Muscle layer of colon (tissue), 2 donors: ENCODE data around the gene IQSEC1.

ENCODE experiments used
- H3K27ac ChIP-seq: one replicate; pipeline ENCODE4 v1.7.0; 2013; ENCODE audit warnings: low read depth, mild to moderate bottlenecking, low read length, moderate library complexity
- H3K27me3 ChIP-seq, 2 donors: one replicate each; pipeline ENCODE4 v1.7.0; 2013; ENCODE audit warnings: low read length in 2 of 2, mild to moderate bottlenecking in 2 of 2; ENCODE audit not compliant: insufficient read depth in 2 of 2, control insufficient read depth in 1 of 2
- H3K36me3 ChIP-seq: one replicate; pipeline ENCODE4 v1.7.0; 2013; ENCODE audit warnings: mild to moderate bottlenecking, low read length; ENCODE audit not compliant: insufficient read depth
- H3K4me1 ChIP-seq: one replicate; pipeline ENCODE4 v1.7.0; 2013; ENCODE audit warnings: mild to moderate bottlenecking, low read length; ENCODE audit not compliant: insufficient read depth
- H3K4me3 ChIP-seq, 2 donors: one replicate each; pipeline ENCODE4 v1.7.0; 2013; ENCODE audit warnings: low read length in 2 of 2, low read depth in 1 of 2, mild to moderate bottlenecking in 1 of 2, moderate library complexity in 1 of 2
- H3K9ac ChIP-seq: one replicate; pipeline ENCODE4 v1.7.0; 2013; ENCODE audit warnings: low read length
- H3K9me3 ChIP-seq: one replicate; pipeline ENCODE4 v1.7.0; 2013; ENCODE audit warnings: mild to moderate bottlenecking, low read length
- donor health status: abdominal sarcoma.
- donor health status: Adenocarcinoma of cecum.

The IQSEC1 gene

GRCh38 chr3:13071695-13072094, 1.5 kb downstream of the IQSEC1 start:
- peaks cover 36 to 44% of the 10 kb centered on the region in 2 donors for H3K27me3 ChIP-seq
- no peak overlapping the region for H3K4me3 ChIP-seq

GRCh38 chr3:13070391-13071070, 2.7 kb downstream of the IQSEC1 start:
- peaks cover 25 to 41% of the 10 kb centered on the region in 2 donors for H3K27me3 ChIP-seq
- H3K27ac ChIP-seq, result no peak overlapping the region

More at GRCh38 chr3:13071695-13072094, 1.5 kb downstream of the IQSEC1 start:
- H3K9me3 ChIP-seq, result peaks cover 3% of the 10 kb centered on the region
- H3K4me1 ChIP-seq, result peaks cover 10% of the 10 kb centered on the region
- H3K9ac ChIP-seq, result no peak overlapping the region
- H3K36me3 ChIP-seq, result no peaks in the 10 kb centered on the region
- no peak overlapping the region for H3K27ac ChIP-seq

GRCh38 chr3:13069495-13069894, 3.7 kb downstream of the IQSEC1 start:
- Histone ChIP-seq H3K9ac (no peak overlapping the region), H3K9me3 (peaks cover 3% of the 10 kb centered on the region), H3K27ac (no peak overlapping the region), H3K36me3 (no peaks in the 10 kb centered on the region), H3K4me1 (peaks cover 10% of the 10 kb centered on the region), H3K27me3 (peaks cover 16 to 31% of the 10 kb centered on the region in 2 donors), H3K4me3 (no peak overlapping the region)

More at GRCh38 chr3:13070391-13071070, 2.7 kb downstream of the IQSEC1 start:
- H3K9me3 ChIP-seq, result peaks cover 3% of the 10 kb centered on the region
- H3K4me3 ChIP-seq, result no peak overlapping the region
- no peaks in the 10 kb centered on the region for H3K36me3 ChIP-seq
- no peak overlapping the region for H3K9ac ChIP-seq
- H3K4me1 ChIP-seq, result peaks cover 10% of the 10 kb centered on the region

GRCh38 chr3:13068269-13069010, 4.8 kb downstream of the IQSEC1 start:
- no peaks in the 10 kb centered on the region for H3K36me3 ChIP-seq
- no peak overlapping the region for H3K27ac ChIP-seq
- H3K4me3 ChIP-seq, result no peak overlapping the region
- H3K9ac ChIP-seq, result no peak overlapping the region
- H3K9me3 ChIP-seq, result no peaks in the 10 kb centered on the region
- H3K27me3 ChIP-seq, result peaks cover 7 to 20% of the 10 kb centered on the region in 2 donors
- peaks cover 10% of the 10 kb centered on the region for H3K4me1 ChIP-seq

GRCh38 chr3:13067778-13068177, 5.5 kb downstream of the IQSEC1 start:
- Histone ChIP-seq H3K4me1 (peaks cover 9% of the 10 kb centered on the region), H3K27ac (no peak overlapping the region), H3K4me3 (no peak overlapping the region), H3K9me3 (no peaks in the 10 kb centered on the region), H3K9ac (no peak overlapping the region), H3K27me3 (peaks cover 4 to 14% of the 10 kb centered on the region in 2 donors), H3K36me3 (no peaks in the 10 kb centered on the region)

- peaks cover 0 to 8% of the 10 kb centered on the region in 2 donors for H3K27me3 ChIP-seq
- no peaks in the 10 kb centered on the region for H3K9me3 ChIP-seq
- no peak overlapping the region for H3K9ac ChIP-seq
- H3K27ac ChIP-seq, result no peak overlapping the region
- no peak overlapping the region for H3K4me3 ChIP-seq
- H3K4me1 ChIP-seq, result no peaks in the 10 kb centered on the region
- H3K36me3 ChIP-seq, result no peaks in the 10 kb centered on the region
Observed at GRCh38 chr3:13066834-13067233, 6.4 kb downstream of the IQSEC1 start.

- Histone ChIP-seq H3K27ac (no peak overlapping the region), H3K4me1 (no peaks in the 10 kb centered on the region), H3K27me3 (peaks cover 0 to 2% of the 10 kb centered on the region in 2 donors), H3K36me3 (no peaks in the 10 kb centered on the region), H3K9ac (no peak overlapping the region), H3K9me3 (no peaks in the 10 kb centered on the region), H3K4me3 (no peak overlapping the region)
Observed at GRCh38 chr3:13066236-13066635, 7.0 kb downstream of the IQSEC1 start.

- H3K4me1 ChIP-seq, result no peaks in the 10 kb centered on the region
- no peak overlapping the region for H3K9ac ChIP-seq
- no peaks in the 10 kb centered on the region for H3K27me3 ChIP-seq
- no peak overlapping the region for H3K4me3 ChIP-seq
- H3K36me3 ChIP-seq, result no peaks in the 10 kb centered on the region
- no peak overlapping the region for H3K27ac ChIP-seq
- no peaks in the 10 kb centered on the region for H3K9me3 ChIP-seq
Observed at GRCh38 chr3:13065727-13066126, 7.5 kb downstream of the IQSEC1 start.

GRCh38 chr3:13064964-13065363, 8.3 kb downstream of the IQSEC1 start:
- no peaks in the 10 kb centered on the region for H3K9me3 ChIP-seq
- no peaks in the 10 kb centered on the region for H3K36me3 ChIP-seq
- H3K4me3 ChIP-seq, result no peak overlapping the region
- H3K27ac ChIP-seq, result no peak overlapping the region
- no peak overlapping the region for H3K9ac ChIP-seq
- H3K4me1 ChIP-seq, result no peaks in the 10 kb centered on the region
- H3K27me3 ChIP-seq, result no peaks in the 10 kb centered on the region

GRCh38 chr3:13064159-13064868, 8.9 kb downstream of the IQSEC1 start:
- Histone ChIP-seq H3K27ac (no peak overlapping the region), H3K9ac (no peak overlapping the region), H3K4me3 (no peak overlapping the region), H3K36me3 (no peaks in the 10 kb centered on the region), H3K4me1 (no peaks in the 10 kb centered on the region), H3K27me3 (no peaks in the 10 kb centered on the region), H3K9me3 (no peaks in the 10 kb centered on the region)

GRCh38 chr3:13063225-13063624, 10.0 kb downstream of the IQSEC1 start:
- no peak overlapping the region for H3K27ac ChIP-seq
- no peaks in the 10 kb centered on the region for H3K36me3 ChIP-seq
- no peaks in the 10 kb centered on the region for H3K9me3 ChIP-seq
- no peak overlapping the region for H3K9ac ChIP-seq
- no peaks in the 10 kb centered on the region for H3K4me1 ChIP-seq
- no peak overlapping the region for H3K4me3 ChIP-seq
- H3K27me3 ChIP-seq, result no peaks in the 10 kb centered on the region
